Breast epithelium (tissue), 4 donors: ENCODE results near the gene HCFC1R1. TPM values are rescaled to one million over a fixed set of nuclear protein-coding genes. Genes with fewer than 3 reads are reported as not detected.

Source experiments
- DNase-seq, 2 donors: peaks; one replicate each; pipeline ENCODE4 v3.0.0-alpha.2; 2019; ENCODE audit warnings: low spot score in 2 of 2
- H3K27ac ChIP-seq, 2 donors: fragments of 200-600 bp; sonication (generic) in 1 of 2; one replicate each; pipeline ENCODE4 v1.5.1; 2016 to 2019; ENCODE audit warnings: mild to moderate bottlenecking in 1 of 2
- H3K27me3 ChIP-seq, 2 donors: fragments of 200-600 bp; sonication (generic) in 1 of 2; one replicate each; pipeline versions ENCODE4 v1.5.1 to v1.6.0; 2017 to 2019; ENCODE audit warnings: control low read depth in 1 of 2, mild to moderate bottlenecking in 1 of 2
- H3K36me3 ChIP-seq: fragments of 200-600 bp; one replicate; pipeline ENCODE4 v1.5.1; 2019
- H3K4me1 ChIP-seq, 2 donors: fragments of 200-600 bp; sonication (generic); one replicate each; pipeline ENCODE4 v1.5.1; 2016 to 2019; ENCODE audit warnings: control low read depth in 1 of 2
- H3K4me3 ChIP-seq, 3 donors: fragments of 200-600 bp; sonication (generic); 1 replicate in 2 of 3; 2 replicates in 1 of 3; pipeline ENCODE4 v1.5.1; 2016 to 2019; ENCODE audit warnings: mild to moderate bottlenecking in 3 of 3, moderate library complexity in 2 of 3
- H3K9me3 ChIP-seq, 2 donors: fragments of 200-600 bp; sonication (generic) in 1 of 2; one replicate each; pipeline ENCODE4 v1.5.1; 2016 to 2019; ENCODE audit warnings: control low read depth in 1 of 2
- POLR2A ChIP-seq: fragments of 450-650 bp; IDR thresholded peaks from one replicate; pipeline ENCODE4 v1.6.1; 2016; ENCODE audit warnings: antibody characterized with exemption, mild to moderate bottlenecking, moderate library complexity
- POLR2AphosphoS5 ChIP-seq, 3 donors: sonication (generic); formaldehyde crosslinking; IDR thresholded peaks; one replicate each; pipeline ENCODE4 v1.6.1; 2017; ENCODE audit warnings: antibody characterized with exemption in 3 of 3
- intact Hi-C: fragments of 100-400 bp; cut with DNase I; formaldehyde crosslinking; loops from one replicate; pipeline ENCODE4 v1.15.1; 2023; ENCODE audit warnings: low total_unique reads
- total RNA-seq, 3 donors: library from RNA; depleted of rRNA; stranded (reverse); fragments of >200 nt; gene quantifications; one replicate each; pipeline ENCODE4 v1.1.0, GENCODE V29; 2016
- TF ChIP-seq, protein P1 (sequence below), 3 donors: fragments of 450-650 bp; IDR thresholded peaks; one replicate each; pipeline ENCODE4 v1.5.1; 2016 to 2017; ENCODE audit warnings: antibody characterized with exemption in 3 of 3, mild to moderate bottlenecking in 3 of 3, moderate library complexity in 3 of 3

Gene HCFC1R1
- total RNA-seq, 3 donors from 2014 or later, result 8.8 to 26.5 (median 17.3) TPM

DNA sequence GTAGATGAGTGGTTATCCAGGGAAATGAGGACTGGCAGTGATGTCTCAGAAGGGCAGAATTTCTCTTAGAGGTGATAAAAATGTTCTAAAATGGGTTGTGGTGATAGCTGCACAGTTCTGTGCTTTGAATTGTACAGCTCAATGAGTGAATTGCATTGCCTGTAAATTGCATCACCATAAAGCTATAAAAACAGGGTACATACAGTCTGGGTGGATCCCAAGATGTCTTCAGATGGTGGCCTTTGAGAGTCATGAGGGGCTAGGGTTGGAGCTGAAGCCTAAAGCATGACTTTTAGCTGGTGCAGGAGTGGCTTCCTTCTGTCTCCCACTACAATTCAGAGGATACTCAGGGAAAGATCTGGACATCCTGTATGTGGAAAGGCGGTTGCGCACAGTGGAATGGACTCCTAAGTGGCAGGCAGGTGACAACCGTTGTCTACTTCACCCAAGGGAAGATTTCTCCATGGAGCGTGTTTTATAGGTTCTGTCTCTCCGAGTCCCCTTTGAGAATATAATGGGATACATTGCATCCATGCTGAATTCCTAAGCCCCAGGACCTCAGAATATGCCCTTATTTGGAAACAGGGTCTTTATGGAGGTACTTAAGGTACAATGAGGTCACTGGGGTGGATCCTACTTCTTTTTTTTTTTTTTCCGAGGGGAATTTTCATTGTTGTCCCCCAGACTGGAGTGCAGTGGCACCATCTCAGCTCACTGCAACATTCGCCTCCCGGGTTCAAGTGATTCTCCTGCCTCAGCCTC is 40.1 kb upstream of the HCFC1R1 start:
- Histone ChIP-seq H3K36me3 (no peaks in the 10 kb centered on the region), H3K27me3 (no peaks in the 10 kb centered on the region), H3K4me3 (no peak overlapping the region), H3K9me3 (no peaks in the 10 kb centered on the region), H3K4me1 (no peaks in the 10 kb centered on the region), H3K27ac (no peak overlapping the region)
- intact Hi-C loops, result no loop called here
- no peak for DNase-seq
- TF ChIP-seq POLR2A (no peak), POLR2AphosphoS5 (IDR thresholded peaks at IDR 0.05) (no peak)
- TF ChIP-seq, protein P1, sequence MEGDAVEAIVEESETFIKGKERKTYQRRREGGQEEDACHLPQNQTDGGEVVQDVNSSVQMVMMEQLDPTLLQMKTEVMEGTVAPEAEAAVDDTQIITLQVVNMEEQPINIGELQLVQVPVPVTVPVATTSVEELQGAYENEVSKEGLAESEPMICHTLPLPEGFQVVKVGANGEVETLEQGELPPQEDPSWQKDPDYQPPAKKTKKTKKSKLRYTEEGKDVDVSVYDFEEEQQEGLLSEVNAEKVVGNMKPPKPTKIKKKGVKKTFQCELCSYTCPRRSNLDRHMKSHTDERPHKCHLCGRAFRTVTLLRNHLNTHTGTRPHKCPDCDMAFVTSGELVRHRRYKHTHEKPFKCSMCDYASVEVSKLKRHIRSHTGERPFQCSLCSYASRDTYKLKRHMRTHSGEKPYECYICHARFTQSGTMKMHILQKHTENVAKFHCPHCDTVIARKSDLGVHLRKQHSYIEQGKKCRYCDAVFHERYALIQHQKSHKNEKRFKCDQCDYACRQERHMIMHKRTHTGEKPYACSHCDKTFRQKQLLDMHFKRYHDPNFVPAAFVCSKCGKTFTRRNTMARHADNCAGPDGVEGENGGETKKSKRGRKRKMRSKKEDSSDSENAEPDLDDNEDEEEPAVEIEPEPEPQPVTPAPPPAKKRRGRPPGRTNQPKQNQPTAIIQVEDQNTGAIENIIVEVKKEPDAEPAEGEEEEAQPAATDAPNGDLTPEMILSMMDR (IDR thresholded peaks at IDR 0.05), result no peak

DNA sequence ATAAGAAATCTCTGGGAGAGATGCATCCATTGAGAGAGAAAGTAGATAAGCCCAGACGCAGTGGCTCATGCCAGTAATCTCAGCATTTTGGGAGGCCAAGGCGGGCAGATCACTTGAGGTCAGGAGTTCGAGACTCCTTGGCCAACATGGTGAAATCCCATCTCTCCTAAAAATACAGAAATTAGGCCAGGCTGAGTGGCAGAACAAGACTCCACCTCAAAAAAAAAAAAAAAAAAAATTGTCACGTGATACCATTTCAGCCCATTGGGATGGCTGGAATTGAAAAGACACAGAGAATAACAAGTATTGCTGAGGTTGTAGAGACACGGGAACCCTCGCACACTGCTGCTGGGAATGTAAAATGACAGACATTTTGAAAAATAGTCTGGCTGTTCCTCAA is 38.8 kb upstream of the HCFC1R1 start:
- Histone ChIP-seq H3K27me3 (no peaks in the 10 kb centered on the region), H3K36me3 (no peaks in the 10 kb centered on the region), H3K4me3 (no peak overlapping the region), H3K4me1 (no peaks in the 10 kb centered on the region), H3K27ac (no peak overlapping the region), H3K9me3 (no peaks in the 10 kb centered on the region)
- no peak for TF ChIP-seq POLR2AphosphoS5 (IDR thresholded peaks at IDR 0.05)
- no peak for TF ChIP-seq POLR2A
- intact Hi-C loops, result no loop called here
- no peak for DNase-seq

DNA sequence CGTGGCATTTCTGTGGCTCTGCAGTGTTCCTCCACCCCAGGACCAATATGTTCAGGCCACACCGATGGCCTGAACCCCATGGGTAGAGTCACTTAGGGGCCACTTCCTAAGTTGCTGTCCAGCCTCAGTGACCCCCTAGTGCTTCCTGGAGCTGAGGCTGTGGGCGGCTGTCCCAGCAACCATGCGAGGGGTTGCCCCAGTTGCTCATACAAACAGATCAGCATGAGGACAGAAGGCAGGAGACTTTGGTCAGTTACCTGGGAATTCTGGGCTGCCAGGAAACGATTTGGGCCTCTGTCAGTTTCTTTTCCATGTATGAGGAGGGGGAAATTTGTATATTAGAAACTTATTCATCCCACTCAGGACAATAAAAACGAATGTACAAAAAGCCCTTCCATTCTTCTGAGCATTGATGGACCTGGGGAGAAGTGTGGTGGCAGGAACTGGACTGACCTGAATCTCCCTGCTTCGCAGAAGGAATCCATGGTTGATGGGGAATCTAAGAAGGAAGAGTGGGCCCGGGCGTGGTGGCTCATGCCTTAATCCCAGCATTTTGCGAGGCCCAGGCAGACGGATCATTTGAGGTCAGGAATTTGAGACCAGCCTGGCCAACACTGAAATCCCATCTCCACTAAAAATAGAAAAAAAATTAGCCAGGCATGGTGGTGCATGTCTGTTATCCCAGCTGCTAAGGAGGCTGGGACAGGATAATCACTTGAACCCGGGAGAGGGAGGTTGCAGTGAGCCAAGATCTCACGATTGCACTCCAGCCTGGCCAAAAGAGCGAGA is 36.8 kb upstream of the HCFC1R1 start:
- Histone ChIP-seq H3K9me3 (no peaks in the 10 kb centered on the region), H3K36me3 (no peaks in the 10 kb centered on the region), H3K27ac (peak overlapping the region in 1 of 2 donors; percentile 80), H3K4me3 (no peak overlapping the region), H3K4me1 (no peaks in the 10 kb centered on the region), H3K27me3 (no peaks in the 10 kb centered on the region)
- intact Hi-C loops, result no loop called here
- no peak for TF ChIP-seq POLR2AphosphoS5 (IDR thresholded peaks at IDR 0.05)
- TF ChIP-seq POLR2A, result no peak
- TF ChIP-seq, protein P1 (IDR thresholded peaks at IDR 0.05), result no peak
- DNase-seq, result no peak

DNA sequence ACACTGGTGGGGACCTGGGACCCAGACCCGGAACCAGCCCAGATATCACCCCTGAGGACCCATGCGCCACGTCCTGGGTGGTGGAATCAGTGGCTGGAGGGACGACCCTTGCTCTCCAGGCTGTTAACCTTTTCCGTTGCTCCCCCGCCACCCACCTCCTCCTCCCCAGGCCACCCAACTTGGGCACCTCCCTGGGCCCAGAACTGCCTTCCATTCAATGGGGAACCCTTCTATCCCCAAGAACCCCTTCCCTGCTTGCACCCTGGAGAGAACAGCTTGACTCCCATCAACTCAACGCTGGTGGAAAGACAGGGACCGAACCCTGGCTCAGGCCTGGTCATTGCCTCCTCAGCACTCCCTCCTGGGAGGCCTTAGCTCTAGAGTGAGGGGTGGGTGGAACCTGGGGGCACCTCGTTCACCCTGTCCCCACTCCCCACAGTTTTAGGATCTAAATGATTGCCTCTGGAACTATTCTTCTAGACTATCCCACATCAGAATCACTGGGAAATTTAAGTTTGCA is 36.0 kb upstream of the HCFC1R1 start:
- peak overlapping the region; percentile 70 to 89 (median 75) for H3K4me3 ChIP-seq
- H3K9me3 ChIP-seq, result no peaks in the 10 kb centered on the region
- H3K27ac ChIP-seq, result peak overlapping the region; percentile 75 to 80
- H3K36me3 ChIP-seq, result no peaks in the 10 kb centered on the region
- no peak for TF ChIP-seq POLR2AphosphoS5 (IDR thresholded peaks at IDR 0.05)
- TF ChIP-seq POLR2A, result no peak
- TF ChIP-seq, protein P1 (IDR thresholded peaks at IDR 0.05), result no peak
- DNase-seq, result no peak
- intact Hi-C loops, result loop anchor here (10.0 kb wide), 1 partner anchor 105 kb away; no protein-coding TSS in a partner anchor
- no peaks in the 10 kb centered on the region for H3K27me3 ChIP-seq
- H3K4me1 ChIP-seq, result no peaks in the 10 kb centered on the region

DNA sequence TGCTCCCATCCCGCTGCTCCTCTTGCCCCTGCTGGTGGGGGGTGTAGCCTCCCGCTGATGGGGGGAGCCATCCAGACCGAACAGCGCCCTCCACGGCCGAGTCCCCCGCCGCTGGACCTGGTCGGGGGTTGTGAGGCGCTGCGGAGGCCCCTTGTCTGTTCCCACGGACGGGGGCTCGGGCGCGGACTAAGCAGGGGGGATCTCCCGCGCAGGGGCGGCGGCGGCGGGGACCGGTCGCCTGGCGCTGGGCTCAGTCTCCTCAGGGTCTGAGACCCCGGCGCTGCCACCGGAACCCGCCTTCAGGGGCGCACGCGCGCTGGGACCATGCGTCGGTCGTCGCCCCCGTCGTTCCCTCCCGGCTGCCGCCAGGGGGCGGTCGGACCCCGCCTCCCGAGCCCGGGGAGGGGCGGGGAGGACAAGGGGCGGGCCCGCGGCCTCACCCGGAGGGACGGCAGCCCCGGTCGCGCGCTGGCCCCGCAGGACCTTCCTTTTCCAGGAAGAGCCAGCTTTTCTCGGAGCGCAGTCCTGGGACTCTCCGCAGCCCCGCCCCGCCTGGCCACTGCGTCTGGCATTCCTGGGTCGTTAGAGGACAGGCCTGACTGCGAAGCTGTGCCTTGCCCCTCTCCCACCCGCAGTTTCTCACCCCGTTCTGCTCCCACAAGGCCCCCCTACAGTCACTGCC is 35.4 kb upstream of the HCFC1R1 start:
- no peaks in the 10 kb centered on the region for H3K4me1 ChIP-seq
- TF ChIP-seq POLR2A (no peak), POLR2AphosphoS5 (IDR thresholded peaks at IDR 0.05) (peak; percentile 49 to 69 (median 58))
- TF ChIP-seq, protein P1 (IDR thresholded peaks at IDR 0.05), result peak; percentile 55 to 97 (median 83)
- H3K4me3 ChIP-seq, result peak overlapping the region; percentile 70 to 89 (median 75)
- peak; percentile 77 to 83 for DNase-seq
- intact Hi-C loops, result loop anchor here (10.0 kb wide), 1 partner anchor 106 kb away; no protein-coding TSS in a partner anchor
- no peaks in the 10 kb centered on the region for H3K36me3 ChIP-seq
- no peaks in the 10 kb centered on the region for H3K9me3 ChIP-seq
- no peaks in the 10 kb centered on the region for H3K27me3 ChIP-seq
- H3K27ac ChIP-seq, result peak overlapping the region; percentile 75 to 80
